ENCODE data around the gene NKAIN4.

DNA sequence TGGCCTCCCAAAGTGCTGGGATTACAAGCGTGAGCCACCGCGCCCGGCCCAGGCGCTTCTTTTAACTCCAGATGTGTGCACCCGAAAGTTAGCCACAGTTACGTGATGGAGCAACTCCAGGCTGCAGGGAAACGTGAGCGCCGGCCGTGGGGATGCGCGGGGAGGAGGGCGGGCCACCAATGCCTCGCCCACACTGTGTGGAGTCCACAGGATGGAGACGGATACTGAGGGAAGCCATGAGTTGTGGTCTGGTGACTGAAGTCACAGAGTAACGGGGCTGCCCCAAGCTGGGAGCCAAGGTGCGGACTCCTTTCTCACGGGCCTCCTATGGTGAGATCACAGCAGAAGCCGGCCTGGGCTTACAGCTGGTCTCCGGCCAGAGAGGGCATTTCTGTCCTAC, 61.5 kb downstream of the NKAIN4 start:
- TF ChIP-seq CTCF (IDR thresholded peaks at IDR 0.05) = no peak
- TF ChIP-seq ZFX (IDR thresholded peaks at IDR 0.05; ENCODE audit: borderline replicate concordance) = no peak

All from 22Rv1 (cell line).